Measurements from ENCODE around the gene NPR1. TPM values are rescaled to one million over a fixed set of nuclear protein-coding genes. Genes with fewer than 3 reads are reported as not detected.

Gene NPR1
- total and polyA plus RNA-seq, 2 donors from 2014 or later: 57.8 to 89.3 TPM

DNA sequence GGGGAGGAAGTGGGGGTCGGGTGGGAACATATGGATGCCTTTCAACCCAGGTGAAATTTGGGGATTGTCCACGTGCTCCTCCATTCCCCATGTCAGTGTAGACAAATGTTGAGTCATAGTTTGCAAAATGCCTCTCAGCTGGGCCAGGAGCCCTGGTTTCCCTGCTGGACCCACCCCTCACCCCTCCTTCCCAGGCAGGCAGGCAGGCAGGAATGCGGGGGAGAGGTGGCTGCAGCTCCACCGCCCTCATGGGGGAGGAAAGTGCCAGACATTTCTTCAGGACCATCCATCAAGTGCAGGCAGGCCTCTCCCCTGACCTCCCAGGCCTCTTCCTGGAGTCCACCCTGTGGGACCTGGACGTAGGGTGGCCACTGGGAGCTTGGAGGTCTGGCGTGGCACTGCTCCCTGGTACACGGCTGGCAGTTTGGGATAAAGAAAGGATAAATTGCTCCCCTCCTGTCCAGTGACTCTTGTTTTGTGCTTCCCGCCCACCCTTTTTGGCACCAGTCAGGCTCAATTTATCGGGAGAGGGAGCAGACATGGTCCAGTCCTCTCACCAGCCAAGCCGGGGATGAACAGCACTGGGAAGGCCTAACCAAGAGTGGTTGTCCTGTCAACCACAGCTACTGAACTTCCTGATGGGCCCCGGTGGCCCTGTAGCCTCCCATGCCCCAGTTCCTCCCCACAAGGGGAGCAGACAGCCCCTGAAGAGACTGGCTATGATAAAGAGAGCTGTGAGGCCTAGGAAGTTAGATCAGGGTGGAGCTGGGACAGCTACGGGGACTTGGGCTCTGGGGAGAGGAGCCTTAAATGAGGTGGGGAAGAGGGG lies 18.9 kb downstream of the NPR1 start:
- FAIRE-seq (no peak), DNase-seq (peak; percentile 86 to 97 (median 97))
- Histone ChIP-seq H3K4me1 (ENCODE audit: control insufficient read depth in 2 of 3, insufficient read depth in 2 of 3, low read depth in 1 of 3, low read length in 3 of 3) (peaks cover 4 to 6% (median 5%) of the 10 kb centered on the region in 3 donors), H3K9me3 (ENCODE audit: control insufficient read depth in 2 of 3, insufficient read depth in 1 of 3, low read length in 3 of 3) (no peaks in the 10 kb centered on the region), H3K9ac (ENCODE audit: low read length in 3 of 3) (peak overlapping the region in 1 of 3 donors; percentile 46), H3K36me3 (ENCODE audit: control insufficient read depth in 2 of 3, insufficient read depth in 3 of 3, low read length in 3 of 3) (no peaks in the 10 kb centered on the region), H3K4me3 (ENCODE audit: low read length in 3 of 3) (no peak overlapping the region), H3K27ac (ENCODE audit: low read depth in 2 of 2, low read length in 2 of 2) (peak overlapping the region; percentile 93 to 94), H3K27me3 (ENCODE audit: control insufficient read depth, insufficient read depth, low read length) (no peaks in the 10 kb centered on the region)
- TF ChIP-seq, protein P1, sequence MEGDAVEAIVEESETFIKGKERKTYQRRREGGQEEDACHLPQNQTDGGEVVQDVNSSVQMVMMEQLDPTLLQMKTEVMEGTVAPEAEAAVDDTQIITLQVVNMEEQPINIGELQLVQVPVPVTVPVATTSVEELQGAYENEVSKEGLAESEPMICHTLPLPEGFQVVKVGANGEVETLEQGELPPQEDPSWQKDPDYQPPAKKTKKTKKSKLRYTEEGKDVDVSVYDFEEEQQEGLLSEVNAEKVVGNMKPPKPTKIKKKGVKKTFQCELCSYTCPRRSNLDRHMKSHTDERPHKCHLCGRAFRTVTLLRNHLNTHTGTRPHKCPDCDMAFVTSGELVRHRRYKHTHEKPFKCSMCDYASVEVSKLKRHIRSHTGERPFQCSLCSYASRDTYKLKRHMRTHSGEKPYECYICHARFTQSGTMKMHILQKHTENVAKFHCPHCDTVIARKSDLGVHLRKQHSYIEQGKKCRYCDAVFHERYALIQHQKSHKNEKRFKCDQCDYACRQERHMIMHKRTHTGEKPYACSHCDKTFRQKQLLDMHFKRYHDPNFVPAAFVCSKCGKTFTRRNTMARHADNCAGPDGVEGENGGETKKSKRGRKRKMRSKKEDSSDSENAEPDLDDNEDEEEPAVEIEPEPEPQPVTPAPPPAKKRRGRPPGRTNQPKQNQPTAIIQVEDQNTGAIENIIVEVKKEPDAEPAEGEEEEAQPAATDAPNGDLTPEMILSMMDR (IDR thresholded peaks at IDR 0.05; ENCODE audit: borderline replicate concordance, extremely low read depth, insufficient read depth): no peak
- intact Hi-C loops (cut with DNase I): no loop called here

DNA sequence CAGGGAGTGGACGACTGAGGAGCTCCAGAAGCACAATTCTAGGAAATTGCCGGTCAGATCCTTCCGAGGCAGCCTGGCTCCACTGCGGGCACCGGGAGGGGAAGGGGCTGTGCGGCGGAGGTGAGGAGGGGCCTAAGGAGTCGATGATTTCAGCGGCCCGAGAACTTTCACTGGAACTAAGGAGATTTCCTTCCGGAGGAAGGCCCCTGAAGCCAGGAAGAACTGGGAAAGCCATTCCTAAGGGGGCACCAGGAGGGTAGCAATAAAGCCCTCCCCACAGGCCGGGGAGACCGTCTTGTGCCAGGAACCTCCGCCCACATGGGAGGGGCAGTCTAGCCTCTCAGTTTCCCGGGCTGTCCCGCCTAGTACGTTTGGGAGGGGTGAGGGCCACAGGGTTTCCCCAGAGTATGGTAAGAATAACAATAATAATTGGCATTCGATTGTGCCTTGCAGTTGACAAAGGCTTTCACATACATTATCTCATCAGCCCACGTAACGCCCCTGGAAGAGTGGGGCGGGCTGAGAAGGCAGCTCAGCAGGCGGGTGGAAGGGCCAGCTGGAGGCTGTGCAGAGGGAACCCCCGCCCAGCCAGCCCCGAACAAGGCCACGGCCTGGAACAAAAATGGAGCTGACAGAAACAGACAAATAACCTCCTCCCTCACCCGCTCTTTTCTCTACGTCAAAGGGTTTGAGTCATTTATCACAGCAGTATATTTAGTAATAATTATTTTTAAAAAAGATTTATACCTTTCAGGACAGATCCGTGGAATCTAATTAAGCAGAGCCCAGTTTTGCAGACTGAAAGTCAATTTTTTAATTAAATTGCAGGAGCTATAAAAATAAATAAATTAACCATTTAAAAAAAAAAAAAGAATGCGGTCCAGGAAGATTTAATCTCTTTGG lies 19.8 kb downstream of the NPR1 start:
- DNase-seq: peak; percentile 70 to 95 (median 82)
- Histone ChIP-seq H3K4me3 (ENCODE audit: low read length in 3 of 3) (peak overlapping the region in 1 of 3 donors; percentile 12), H3K27me3 (ENCODE audit: control insufficient read depth, insufficient read depth, low read length) (no peaks in the 10 kb centered on the region), H3K9ac (ENCODE audit: low read length in 3 of 3) (peak overlapping the region in 1 of 3 donors; percentile 46), H3K36me3 (ENCODE audit: control insufficient read depth in 2 of 3, insufficient read depth in 3 of 3, low read length in 3 of 3) (no peaks in the 10 kb centered on the region), H3K4me1 (ENCODE audit: control insufficient read depth in 2 of 3, insufficient read depth in 2 of 3, low read depth in 1 of 3, low read length in 3 of 3) (peaks cover 4 to 6% (median 5%) of the 10 kb centered on the region in 3 donors), H3K27ac (ENCODE audit: low read depth in 2 of 2, low read length in 2 of 2) (peak overlapping the region; percentile 93 to 94), H3K9me3 (ENCODE audit: control insufficient read depth in 2 of 3, insufficient read depth in 1 of 3, low read length in 3 of 3) (no peaks in the 10 kb centered on the region)
- FAIRE-seq: no peak
- TF ChIP-seq, protein P1 (IDR thresholded peaks at IDR 0.05; ENCODE audit: borderline replicate concordance, extremely low read depth, insufficient read depth): no peak
- intact Hi-C loops (cut with DNase I): no loop called here

DNA sequence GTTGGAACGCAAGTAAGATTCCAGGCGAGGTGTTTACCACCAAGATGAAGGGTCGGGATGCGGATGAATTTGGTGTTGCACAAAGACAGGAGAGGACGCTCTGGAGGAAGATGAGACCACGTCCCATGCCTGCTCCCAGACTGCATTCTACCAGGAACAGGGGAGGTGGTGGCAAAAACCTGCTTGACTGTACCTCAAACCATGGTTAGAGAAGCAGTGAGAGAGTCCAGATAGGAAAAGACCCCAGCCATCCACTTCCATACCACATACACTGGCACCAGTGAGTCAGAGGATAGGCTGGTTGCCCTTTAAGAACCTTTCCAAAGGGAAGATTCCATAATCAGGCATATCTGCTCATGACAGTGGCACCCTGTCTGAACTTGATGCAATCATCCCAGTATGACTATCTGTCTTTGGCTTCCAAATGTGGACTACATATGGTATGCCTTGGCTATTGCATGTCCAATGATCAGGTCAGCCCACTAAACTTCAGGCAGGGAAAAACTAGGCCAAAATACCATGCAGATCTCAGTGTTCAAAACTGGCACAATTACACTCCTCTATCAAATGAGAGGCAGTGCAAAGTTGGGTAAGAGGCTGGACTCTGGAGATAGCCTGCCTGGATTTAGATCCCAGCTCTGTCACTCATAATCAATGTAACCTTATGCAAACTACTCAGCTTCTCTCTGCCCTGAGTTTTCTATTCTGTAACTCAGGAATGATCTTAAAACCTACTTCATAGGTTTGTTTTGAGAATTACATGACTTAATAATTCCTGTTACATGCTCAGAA lies 20.6 kb downstream of the NPR1 start:
- FAIRE-seq: no peak
- peak overlapping the region in 1 of 3 donors; percentile 6 for H3K9ac ChIP-seq (ENCODE audit: low read length in 3 of 3)

More for the DNA sequence above, 20.6 kb downstream of the NPR1 start:
- peak in 2 of 5 donors; percentile 9 to 54 for DNase-seq
- intact Hi-C loops (cut with DNase I): no loop called here
- peaks cover 4 to 6% (median 5%) of the 10 kb centered on the region in 3 donors for H3K4me1 ChIP-seq (ENCODE audit: control insufficient read depth in 2 of 3, insufficient read depth in 2 of 3, low read depth in 1 of 3, low read length in 3 of 3)
- H3K9me3 ChIP-seq (ENCODE audit: control insufficient read depth in 2 of 3, insufficient read depth in 1 of 3, low read length in 3 of 3): no peaks in the 10 kb centered on the region
- H3K27ac ChIP-seq (ENCODE audit: low read depth in 2 of 2, low read length in 2 of 2): peak overlapping the region; percentile 68 to 78
- H3K27me3 ChIP-seq (ENCODE audit: control insufficient read depth, insufficient read depth, low read length): no peaks in the 10 kb centered on the region
- TF ChIP-seq, protein P1 (IDR thresholded peaks at IDR 0.05; ENCODE audit: borderline replicate concordance, extremely low read depth, insufficient read depth): no peak
- H3K36me3 ChIP-seq (ENCODE audit: control insufficient read depth in 2 of 3, insufficient read depth in 3 of 3, low read length in 3 of 3): no peaks in the 10 kb centered on the region
- H3K4me3 ChIP-seq (ENCODE audit: low read length in 3 of 3): no peak overlapping the region
